OCI-LY7 (cell line): ENCODE measurements around the gene PDCD5. TPM values are rescaled to one million over a fixed set of nuclear protein-coding genes. Genes with fewer than 3 reads are reported as not detected.

Experiments
- BruUV-seq: library from RNA; stranded (reverse); fragments of 400-500 nt; replicated peaks from 2 replicates; lab custom pipeline; 2021; lab: Mats Ljungman, UMichigan
- CTCF ChIA-PET: fragments of 300-600 bp; sonication (Branson Sonifier 250); formaldehyde crosslinking; loops from one replicate; lab custom pipeline; 2022; ENCODE audit warnings: antibody characterized with exemption; ENCODE audit not compliant: unreplicated experiment; lab: Charles Lee
- POLR2A ChIA-PET: fragments of 300-600 bp; sonication (Branson Sonifier 250); formaldehyde crosslinking; loops from one replicate; lab custom pipeline; 2022; ENCODE audit warnings: antibody characterized with exemption; lab: Charles Lee
- DNase-seq: peaks from one replicate; pipeline ENCODE4 v3.0.0-alpha.2; 2015; ENCODE audit warnings: low spot score
- H2AFZ ChIP-seq: fragments of 200-600 bp; sonication (generic), shearing (Covaris generic); 2 replicates; pipeline ENCODE4 v1.6.1; 2014; ENCODE audit warnings: mild to moderate bottlenecking, antibody characterized with exemption, low read length, moderate library complexity
- H3K27ac ChIP-seq: fragments of 200-600 bp; sonication (generic); 2 replicates; pipeline ENCODE4 v1.5.1; 2014; ENCODE audit warnings: mixed run types, low read depth, mild to moderate bottlenecking, moderate library complexity, low read length, inconsistent platforms; ENCODE audit not compliant: poor library complexity, severe bottlenecking
- H3K36me3 ChIP-seq: fragments of 200-600 bp; sonication (generic); 2 replicates; pipeline ENCODE4 v1.6.1; 2014; ENCODE audit warnings: mild to moderate bottlenecking, antibody characterized with exemption, low read length, moderate library complexity, mixed read lengths; ENCODE audit not compliant: insufficient read depth
- H3K4me1 ChIP-seq: fragments of 200-600 bp; sonication (generic); 2 replicates; pipeline ENCODE4 v1.5.1; 2014; ENCODE audit warnings: mild to moderate bottlenecking, low read length; ENCODE audit not compliant: insufficient read depth, poor library complexity, severe bottlenecking
- H3K4me2 ChIP-seq: fragments of 200-600 bp; sonication (generic); 2 replicates; pipeline ENCODE4 v1.6.1; 2014; ENCODE audit warnings: mild to moderate bottlenecking, low read length
- H3K4me3 ChIP-seq: fragments of 200-600 bp; sonication (generic); 2 replicates; pipeline ENCODE4 v1.5.1; 2014; ENCODE audit warnings: mild to moderate bottlenecking, low read depth, low read length; ENCODE audit not compliant: poor library complexity, severe bottlenecking
- H3K79me2 ChIP-seq: fragments of 200-600 bp; sonication (generic); 2 replicates; pipeline ENCODE4 v1.6.1; 2016; ENCODE audit warnings: low read depth, mild to moderate bottlenecking, low read length, moderate library complexity, mixed read lengths; ENCODE audit not compliant: insufficient read depth
- H3K9me2 ChIP-seq: fragments of 200-600 bp; sonication (generic); 2 replicates; pipeline ENCODE4 v1.6.1; 2016; ENCODE audit warnings: mild to moderate bottlenecking, low read length, mixed read lengths; ENCODE audit not compliant: insufficient read depth
- H3K9me3 ChIP-seq: fragments of 200-600 bp; sonication (generic); 2 replicates; pipeline ENCODE4 v1.6.1; 2014; ENCODE audit warnings: mild to moderate bottlenecking, mixed run types, low read length, mixed read lengths
- H4K20me1 ChIP-seq: fragments of 200-600 bp; sonication (generic); 2 replicates; pipeline ENCODE4 v1.6.1; 2014; ENCODE audit warnings: mild to moderate bottlenecking, antibody characterized with exemption, low read length, moderate library complexity, mixed read lengths; ENCODE audit not compliant: insufficient read depth
- EZH2phosphoT487 ChIP-seq: fragments of 200-600 bp; sonication (generic); IDR thresholded peaks from 2 replicates; pipeline ENCODE4 v1.6.1; 2018; ENCODE audit warnings: low read depth, borderline replicate concordance, mild to moderate bottlenecking, mixed run types, antibody characterized with exemption, low read length, moderate library complexity, mixed read lengths
- intact Hi-C: fragments of 100-400 bp; cut with micrococcal nuclease; formaldehyde crosslinking; loops from one replicate; pipeline ENCODE4 v1.10.0; 2022; ENCODE audit not compliant: unreplicated experiment
- total RNA-seq, 2 experiments: library from RNA; depleted of rRNA in 1 of 2; stranded (reverse); fragments of >200 nt in 1 of 2; shearing (Covaris generic) in 1 of 2; gene quantifications; 2 replicates each; pipeline ENCODE4 v1.2.3, GENCODE V29; 2014 to 2022
- TF ChIP-seq, protein P1 (sequence below): fragments of 200-600 bp; sonication (generic); conservative IDR thresholded peaks from 2 replicates; pipeline ENCODE4 v1.5.1; 2014; ENCODE audit warnings: mild to moderate bottlenecking, antibody characterized with exemption, low read length, moderate library complexity, mixed read lengths

PDCD5 gene
- total RNA-seq, 2 experiments from 2014 or later: 162 to 186 TPM

- Histone ChIP-seq H3K4me3 (no peak overlapping the region), H3K79me2 (no peaks in the 10 kb centered on the region), H3K4me2 (no peak overlapping the region), H3K9me3 (no peaks in the 10 kb centered on the region), H4K20me1 (no peaks in the 10 kb centered on the region), H3K27ac (no peak overlapping the region), H3K9me2 (no peaks in the 10 kb centered on the region), H2AFZ (no peak overlapping the region), H3K4me1 (no peaks in the 10 kb centered on the region), H3K36me3 (no peaks in the 10 kb centered on the region)
- DNase-seq: no peak
- BruUV-seq: no TSS peak
- ChIA-PET POLR2A (no interaction called here), CTCF (no interaction called here)
- intact Hi-C loops: no loop called here
- TF ChIP-seq, protein P1, sequence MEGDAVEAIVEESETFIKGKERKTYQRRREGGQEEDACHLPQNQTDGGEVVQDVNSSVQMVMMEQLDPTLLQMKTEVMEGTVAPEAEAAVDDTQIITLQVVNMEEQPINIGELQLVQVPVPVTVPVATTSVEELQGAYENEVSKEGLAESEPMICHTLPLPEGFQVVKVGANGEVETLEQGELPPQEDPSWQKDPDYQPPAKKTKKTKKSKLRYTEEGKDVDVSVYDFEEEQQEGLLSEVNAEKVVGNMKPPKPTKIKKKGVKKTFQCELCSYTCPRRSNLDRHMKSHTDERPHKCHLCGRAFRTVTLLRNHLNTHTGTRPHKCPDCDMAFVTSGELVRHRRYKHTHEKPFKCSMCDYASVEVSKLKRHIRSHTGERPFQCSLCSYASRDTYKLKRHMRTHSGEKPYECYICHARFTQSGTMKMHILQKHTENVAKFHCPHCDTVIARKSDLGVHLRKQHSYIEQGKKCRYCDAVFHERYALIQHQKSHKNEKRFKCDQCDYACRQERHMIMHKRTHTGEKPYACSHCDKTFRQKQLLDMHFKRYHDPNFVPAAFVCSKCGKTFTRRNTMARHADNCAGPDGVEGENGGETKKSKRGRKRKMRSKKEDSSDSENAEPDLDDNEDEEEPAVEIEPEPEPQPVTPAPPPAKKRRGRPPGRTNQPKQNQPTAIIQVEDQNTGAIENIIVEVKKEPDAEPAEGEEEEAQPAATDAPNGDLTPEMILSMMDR: no peak
- no peak for TF ChIP-seq EZH2phosphoT487
These were observed 17.2 kb upstream of the PDCD5 start for GRCh38 chr19:32563761-32564160.

- intact Hi-C loops: no loop called here
- Histone ChIP-seq H3K4me1 (no peaks in the 10 kb centered on the region), H2AFZ (no peak overlapping the region), H3K4me3 (no peak overlapping the region), H3K36me3 (no peaks in the 10 kb centered on the region), H3K27ac (no peak overlapping the region), H4K20me1 (no peaks in the 10 kb centered on the region), H3K9me3 (no peaks in the 10 kb centered on the region), H3K4me2 (no peak overlapping the region), H3K9me2 (no peaks in the 10 kb centered on the region), H3K79me2 (no peaks in the 10 kb centered on the region)
- POLR2A ChIA-PET: interaction anchor here (0.6 kb wide), 1 partner anchor 70 kb away, joined by 5 read pairs; no protein-coding TSS in a partner anchor
- DNase-seq: no peak
- CTCF ChIA-PET: no interaction called here
- BruUV-seq: no TSS peak
- TF ChIP-seq, protein P1: no peak
- TF ChIP-seq EZH2phosphoT487: no peak
These were observed 14.7 kb upstream of the PDCD5 start for GRCh38 chr19:32566246-32566830.

GRCh38 chr19:32567486-32567885 is 13.5 kb upstream of the PDCD5 start:
- TF ChIP-seq, protein P1: no peak
- no peak for TF ChIP-seq EZH2phosphoT487
- Histone ChIP-seq H3K4me2 (no peak overlapping the region), H3K27ac (no peak overlapping the region), H3K4me3 (no peak overlapping the region), H3K36me3 (no peaks in the 10 kb centered on the region), H3K4me1 (no peaks in the 10 kb centered on the region), H3K9me2 (no peaks in the 10 kb centered on the region), H3K9me3 (no peaks in the 10 kb centered on the region), H2AFZ (no peak overlapping the region), H3K79me2 (no peaks in the 10 kb centered on the region), H4K20me1 (no peaks in the 10 kb centered on the region)
- CTCF ChIA-PET: no interaction called here
- intact Hi-C loops: no loop called here
- POLR2A ChIA-PET: no interaction called here
- DNase-seq: no peak
- BruUV-seq: no TSS peak
